Astrocyte of the spinal cord (primary cell): Measurements from ENCODE around the gene MIPEP.

ENCODE experiments used
- DNase-seq: peaks from one replicate; pipeline ENCODE4 v3.0.0; 2011; ENCODE audit warnings: low read depth, low spot score
- H3K4me3 ChIP-seq: 2 replicates; pipeline ENCODE4 v1.5.1; 2011; ENCODE audit warnings: low read depth, mild to moderate bottlenecking, low read length, moderate library complexity
- in situ Hi-C: cut with HindIII; loops from 2 replicates; pipeline ENCODE4 v1.10.0; 2017; ENCODE audit warnings: low sequenced_read_pairs
- TF ChIP-seq, protein P1 (sequence below): IDR thresholded peaks from 2 replicates; pipeline ENCODE4 v1.5.1; 2012; ENCODE audit warnings: low read depth, mild to moderate bottlenecking, low read length, inconsistent platforms

MIPEP gene

DNA sequence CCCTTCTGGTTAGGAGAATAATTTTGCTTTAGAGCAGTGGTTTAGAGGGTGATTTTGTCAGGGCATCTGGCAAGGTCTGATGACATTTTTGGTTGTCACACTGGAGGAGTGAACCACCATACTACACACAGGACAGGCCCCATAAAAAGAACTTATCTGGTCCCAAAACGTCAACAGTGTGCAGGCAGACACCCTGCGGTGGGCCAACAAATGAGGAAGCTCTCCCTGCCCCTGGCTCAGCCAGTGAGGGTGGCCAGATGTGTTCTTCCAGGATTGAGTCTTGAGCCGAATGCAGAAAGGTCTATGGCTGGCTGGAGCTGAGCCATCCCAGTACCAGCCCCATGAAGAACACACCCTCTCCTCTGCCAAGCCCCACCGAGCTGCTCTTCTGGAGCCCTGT lies 149.2 kb downstream of the MIPEP start:
- TF ChIP-seq, protein P1, sequence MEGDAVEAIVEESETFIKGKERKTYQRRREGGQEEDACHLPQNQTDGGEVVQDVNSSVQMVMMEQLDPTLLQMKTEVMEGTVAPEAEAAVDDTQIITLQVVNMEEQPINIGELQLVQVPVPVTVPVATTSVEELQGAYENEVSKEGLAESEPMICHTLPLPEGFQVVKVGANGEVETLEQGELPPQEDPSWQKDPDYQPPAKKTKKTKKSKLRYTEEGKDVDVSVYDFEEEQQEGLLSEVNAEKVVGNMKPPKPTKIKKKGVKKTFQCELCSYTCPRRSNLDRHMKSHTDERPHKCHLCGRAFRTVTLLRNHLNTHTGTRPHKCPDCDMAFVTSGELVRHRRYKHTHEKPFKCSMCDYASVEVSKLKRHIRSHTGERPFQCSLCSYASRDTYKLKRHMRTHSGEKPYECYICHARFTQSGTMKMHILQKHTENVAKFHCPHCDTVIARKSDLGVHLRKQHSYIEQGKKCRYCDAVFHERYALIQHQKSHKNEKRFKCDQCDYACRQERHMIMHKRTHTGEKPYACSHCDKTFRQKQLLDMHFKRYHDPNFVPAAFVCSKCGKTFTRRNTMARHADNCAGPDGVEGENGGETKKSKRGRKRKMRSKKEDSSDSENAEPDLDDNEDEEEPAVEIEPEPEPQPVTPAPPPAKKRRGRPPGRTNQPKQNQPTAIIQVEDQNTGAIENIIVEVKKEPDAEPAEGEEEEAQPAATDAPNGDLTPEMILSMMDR = no peak
- in situ Hi-C loops = no loop called here
- no peak for DNase-seq
- no peak overlapping the region for H3K4me3 ChIP-seq

DNA sequence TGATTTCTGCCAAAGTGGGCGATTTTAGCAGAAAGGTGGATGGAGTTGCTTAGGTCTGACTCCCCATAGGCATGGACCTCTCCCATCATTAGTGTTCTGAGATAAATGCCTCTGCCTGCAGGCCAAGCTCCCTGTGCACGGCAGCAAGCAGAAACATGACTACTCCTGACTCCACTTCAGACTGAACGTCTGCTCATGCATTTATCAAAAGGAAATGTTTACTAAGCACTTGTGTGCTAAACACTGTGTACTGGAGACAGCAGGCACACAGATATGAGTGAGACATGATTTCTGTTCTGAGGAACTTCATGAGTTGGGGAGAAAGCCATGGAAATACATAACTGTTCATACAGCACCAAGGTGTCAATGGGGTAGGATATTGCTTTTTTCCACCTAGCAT lies 149.6 kb downstream of the MIPEP start:
- in situ Hi-C loops = no loop called here
- no peak for DNase-seq
- TF ChIP-seq, protein P1 = no peak

DNA sequence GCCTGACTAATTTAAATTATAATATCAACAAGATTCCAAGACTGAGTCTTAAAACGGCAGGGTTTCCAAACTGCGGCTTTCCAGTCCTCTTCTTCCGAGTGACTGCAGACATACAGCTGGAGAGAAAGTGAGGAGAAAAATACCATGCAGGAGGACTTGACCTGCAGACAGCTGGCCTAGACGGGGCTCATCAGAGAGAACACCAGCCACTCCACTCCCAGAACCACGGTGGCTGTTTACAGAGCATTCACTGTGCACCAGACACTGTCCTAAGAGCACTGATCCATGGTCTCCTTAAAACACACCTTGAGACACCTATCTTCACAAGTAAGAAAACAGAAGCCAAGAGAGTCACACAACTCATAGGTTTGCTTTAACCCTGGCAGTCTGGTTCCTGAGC lies 152.7 kb downstream of the MIPEP start:
- no peak for DNase-seq
- in situ Hi-C loops = no loop called here
- no peak overlapping the region for H3K4me3 ChIP-seq
- TF ChIP-seq, protein P1 = no peak

More for the DNA sequence above, 149.6 kb downstream of the MIPEP start:
- no peak overlapping the region for H3K4me3 ChIP-seq

DNA sequence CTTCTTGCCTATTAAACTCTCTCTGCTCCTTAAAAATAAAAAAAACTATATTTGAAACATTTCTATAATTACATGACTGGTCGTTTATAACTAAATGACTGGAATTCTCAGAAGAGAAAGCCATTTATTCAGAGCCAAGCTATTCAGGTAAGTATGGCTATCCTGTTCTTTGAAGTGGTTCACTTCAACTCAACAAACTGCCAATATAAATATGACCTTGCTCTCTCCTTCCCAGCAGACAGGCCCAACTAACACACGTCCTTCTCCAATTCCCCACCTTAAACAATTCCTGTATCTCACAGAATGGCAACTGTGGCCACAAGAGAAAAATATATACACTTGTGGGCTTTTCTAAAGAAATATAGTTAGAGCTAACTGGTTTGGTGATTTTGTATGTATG lies 153.9 kb downstream of the MIPEP start:
- H3K4me3 ChIP-seq = no peak overlapping the region
- in situ Hi-C loops = no loop called here
- DNase-seq = no peak
- TF ChIP-seq, protein P1 = no peak

DNA sequence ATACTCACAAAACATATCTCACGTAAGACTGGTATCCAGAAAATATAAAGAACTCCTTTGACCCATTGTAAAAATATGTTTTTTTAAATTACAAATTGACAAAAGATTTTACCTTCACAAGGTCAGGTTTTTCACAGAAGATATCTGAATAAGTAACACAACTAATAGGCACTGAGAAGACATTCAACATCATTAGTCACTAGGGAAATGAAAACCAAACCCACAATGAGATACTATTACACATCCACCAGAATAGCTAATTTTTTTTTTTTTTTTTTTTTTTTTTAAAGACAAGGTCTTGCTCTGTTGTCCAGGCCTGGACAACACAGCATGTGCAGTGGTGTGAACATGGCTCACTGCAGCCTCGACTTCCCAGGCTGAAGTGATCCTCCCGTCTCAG lies 157.5 kb downstream of the MIPEP start:
- no peak for DNase-seq
- in situ Hi-C loops = no loop called here
- TF ChIP-seq, protein P1 = no peak
- no peak overlapping the region for H3K4me3 ChIP-seq

DNA sequence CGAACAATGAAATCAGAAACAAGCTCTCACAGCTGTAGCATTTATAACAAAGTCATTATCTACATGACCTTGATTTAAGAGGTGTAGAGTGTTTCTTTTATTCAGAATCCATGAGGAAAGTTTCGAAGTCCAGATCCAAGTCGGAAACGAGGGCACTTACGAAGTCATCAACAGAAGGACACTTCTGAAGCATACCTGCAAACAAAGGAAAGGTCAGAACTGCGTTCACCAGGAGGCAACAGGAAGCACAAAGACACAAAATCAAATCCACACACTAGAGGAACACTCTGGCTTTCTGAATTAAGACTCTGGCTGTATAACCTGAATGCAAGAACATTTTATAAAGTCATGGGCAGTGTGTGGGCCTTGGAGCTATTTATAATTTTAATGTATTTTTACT lies 158.9 kb downstream of the MIPEP start:
- TF ChIP-seq, protein P1 = no peak
- no peak for DNase-seq
- H3K4me3 ChIP-seq = no peak overlapping the region
- in situ Hi-C loops = no loop called here

DNA sequence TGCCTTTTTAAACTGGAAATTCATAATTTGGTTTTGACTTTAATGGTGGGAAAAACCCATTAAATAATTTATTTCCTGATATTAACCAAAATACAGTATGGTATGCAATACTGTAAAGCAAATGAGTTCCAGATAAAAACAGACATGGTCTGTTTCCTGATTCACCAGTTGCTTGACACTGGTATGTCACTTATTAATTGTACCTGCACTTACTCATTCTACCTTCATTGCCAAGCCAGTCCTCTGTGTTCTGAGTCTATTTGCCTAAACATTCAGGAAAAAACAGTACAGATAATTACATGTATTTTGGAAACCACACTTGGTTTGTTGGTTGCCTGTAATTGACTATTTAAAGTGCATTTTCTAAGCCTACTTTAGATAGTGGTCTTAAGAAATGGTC lies 159.7 kb downstream of the MIPEP start:
- TF ChIP-seq, protein P1 = no peak
- in situ Hi-C loops = no loop called here
- DNase-seq = no peak
- no peak overlapping the region for H3K4me3 ChIP-seq
